Skin of body (tissue), 2 donors: Measurements from ENCODE around the gene CLCA1. TPM values are rescaled to one million over a fixed set of nuclear protein-coding genes. Genes with fewer than 3 reads are reported as not detected.

Source experiments
- DNase-seq: peaks from one replicate; lab custom pipeline; 2025; lab: John Stamatoyannopoulos, UW
- total RNA-seq: library from RNA; depleted of rRNA; stranded (reverse); fragments of >200 nt; gene quantifications from one replicate; pipeline ENCODE4 v1.2.3, GENCODE V29; 2014

CLCA1 gene
- total RNA-seq, 1 donor from 2014 or later: not detected

- DNase-seq: no peak
These were observed 80.1 kb downstream of the CLCA1 start for GRCh38 chr1:86548839-86549238.

Other genes with a start within 250 kb of the CLCA1 start
- 52.2 TPM for gene ODF2L, start 72.6 kb upstream of the CLCA1 start, total RNA-seq
- 32.0 TPM for gene CLCA2, start 44.8 kb upstream of the CLCA1 start, total RNA-seq
- gene CLCA4, start 78.2 kb downstream of the CLCA1 start, total RNA-seq: 1.8 TPM
- 60.0 TPM for gene SH3GLB1, start 235.6 kb downstream of the CLCA1 start, total RNA-seq